ENCODE data around the gene CDK9.

DNA sequence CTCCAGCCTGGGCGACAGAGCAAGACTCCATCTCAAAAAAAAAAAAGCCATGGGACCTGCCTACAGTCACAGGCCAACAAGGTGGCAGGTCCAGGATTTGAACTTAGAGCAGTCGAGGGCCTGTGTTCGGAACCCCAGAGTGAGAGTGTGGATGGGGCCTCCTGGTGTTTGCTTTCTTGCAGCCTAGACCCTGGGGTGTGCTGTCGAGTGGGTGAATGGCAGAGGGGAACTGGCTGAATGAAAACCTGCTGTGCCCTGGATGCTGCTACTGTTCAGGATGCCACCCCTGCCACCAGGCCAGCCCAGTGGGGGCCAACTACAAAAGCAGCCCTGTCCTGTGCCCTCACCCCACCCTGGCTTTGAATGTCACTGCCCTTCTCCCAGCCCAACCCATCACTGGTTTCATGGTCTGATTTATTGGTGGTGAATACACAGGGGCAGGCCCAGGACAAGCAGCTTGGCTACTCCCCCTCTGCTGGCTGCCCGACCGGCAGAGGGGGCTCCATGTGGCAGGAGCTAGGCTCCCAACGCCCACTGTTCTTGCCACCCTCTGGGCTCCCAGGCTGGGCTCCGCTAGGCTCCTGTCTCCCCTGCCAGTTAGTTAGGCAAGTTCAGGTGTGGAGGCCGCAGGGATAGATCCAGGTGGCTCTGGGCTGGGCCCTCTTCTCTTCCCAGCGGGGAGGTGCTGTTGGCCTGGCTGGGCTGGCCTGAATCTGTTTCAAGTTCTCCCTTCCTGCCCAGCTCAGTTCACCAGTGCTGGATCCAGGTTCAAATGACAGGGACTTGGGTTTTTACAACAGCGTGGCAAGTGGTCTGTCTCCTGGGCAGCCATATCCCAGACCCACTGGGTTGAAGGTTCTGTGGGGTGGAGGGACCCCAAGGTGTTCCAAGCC is 29.0 kb downstream of the CDK9 start:
- TF ChIP-seq, protein P1, sequence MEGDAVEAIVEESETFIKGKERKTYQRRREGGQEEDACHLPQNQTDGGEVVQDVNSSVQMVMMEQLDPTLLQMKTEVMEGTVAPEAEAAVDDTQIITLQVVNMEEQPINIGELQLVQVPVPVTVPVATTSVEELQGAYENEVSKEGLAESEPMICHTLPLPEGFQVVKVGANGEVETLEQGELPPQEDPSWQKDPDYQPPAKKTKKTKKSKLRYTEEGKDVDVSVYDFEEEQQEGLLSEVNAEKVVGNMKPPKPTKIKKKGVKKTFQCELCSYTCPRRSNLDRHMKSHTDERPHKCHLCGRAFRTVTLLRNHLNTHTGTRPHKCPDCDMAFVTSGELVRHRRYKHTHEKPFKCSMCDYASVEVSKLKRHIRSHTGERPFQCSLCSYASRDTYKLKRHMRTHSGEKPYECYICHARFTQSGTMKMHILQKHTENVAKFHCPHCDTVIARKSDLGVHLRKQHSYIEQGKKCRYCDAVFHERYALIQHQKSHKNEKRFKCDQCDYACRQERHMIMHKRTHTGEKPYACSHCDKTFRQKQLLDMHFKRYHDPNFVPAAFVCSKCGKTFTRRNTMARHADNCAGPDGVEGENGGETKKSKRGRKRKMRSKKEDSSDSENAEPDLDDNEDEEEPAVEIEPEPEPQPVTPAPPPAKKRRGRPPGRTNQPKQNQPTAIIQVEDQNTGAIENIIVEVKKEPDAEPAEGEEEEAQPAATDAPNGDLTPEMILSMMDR (IDR thresholded peaks at IDR 0.05) = no peak
- TF ChIP-seq POLR2A (IDR thresholded peaks at IDR 0.05) = no peak

Data from body of pancreas (tissue), 4 donors.